ENCODE data around the gene ELAC2.

ELAC2 gene

GRCh38 chr17:12994341-12995074, 23.3 kb downstream of the ELAC2 start:
- no peak for TF ChIP-seq CTCF (IDR thresholded peaks at IDR 0.05; ENCODE audit: insufficient read depth, low read depth, low read length, missing control alignments)
- H3K4me3 ChIP-seq (ENCODE audit: low read depth, low read length) = no peak overlapping the region
- DNase-seq (ENCODE audit: low read depth) = no peak

- no peak overlapping the region for H3K4me3 ChIP-seq (ENCODE audit: low read depth, low read length)
- TF ChIP-seq CTCF (IDR thresholded peaks at IDR 0.05; ENCODE audit: insufficient read depth, low read depth, low read length, missing control alignments) = no peak
- no peak for DNase-seq (ENCODE audit: low read depth)
These were observed 24.2 kb downstream of the ELAC2 start for GRCh38 chr17:12993631-12994030.

- no peak for DNase-seq (ENCODE audit: low read depth)
- no peak overlapping the region for H3K4me3 ChIP-seq (ENCODE audit: low read depth, low read length)
- no peak for TF ChIP-seq CTCF (IDR thresholded peaks at IDR 0.05; ENCODE audit: insufficient read depth, low read depth, low read length, missing control alignments)
These were observed 25.2 kb downstream of the ELAC2 start for GRCh38 chr17:12992676-12993075.

- no peak for DNase-seq (ENCODE audit: low read depth)
- H3K4me3 ChIP-seq (ENCODE audit: low read depth, low read length) = no peak overlapping the region
- TF ChIP-seq CTCF (IDR thresholded peaks at IDR 0.05; ENCODE audit: insufficient read depth, low read depth, low read length, missing control alignments) = no peak
These were observed 26.9 kb downstream of the ELAC2 start for GRCh38 chr17:12990926-12991325.

GRCh38 chr17:12990041-12990808, 27.6 kb downstream of the ELAC2 start:
- no peak for TF ChIP-seq CTCF (IDR thresholded peaks at IDR 0.05; ENCODE audit: insufficient read depth, low read depth, low read length, missing control alignments)
- H3K4me3 ChIP-seq (ENCODE audit: low read depth, low read length) = no peak overlapping the region
- no peak for DNase-seq (ENCODE audit: low read depth)

GRCh38 chr17:12987120-12987519, 30.7 kb downstream of the ELAC2 start:
- no peak for TF ChIP-seq CTCF (IDR thresholded peaks at IDR 0.05; ENCODE audit: insufficient read depth, low read depth, low read length, missing control alignments)
- H3K4me3 ChIP-seq (ENCODE audit: low read depth, low read length) = no peak overlapping the region
- DNase-seq (ENCODE audit: low read depth) = no peak

Data from GM12865 (cell line).